Stimulated activated CD4-positive, alpha-beta T cell treated with anti-CD3 and anti-CD28 coated beads, Interleukin-2, amount 100 ng/mL, for 48 hours (primary cell): ENCODE results near the gene GNPAT.
"Not testable (repeated sequence)": the region's sequence is repeated elsewhere in the genome, so short reads cannot be mapped to it uniquely, and the experiment has no call there.

Experiments
- DNase-seq, 2 donors: peaks; one replicate each; pipeline ENCODE4 v3.0.0-alpha.2; 2020

GNPAT gene

DNA sequence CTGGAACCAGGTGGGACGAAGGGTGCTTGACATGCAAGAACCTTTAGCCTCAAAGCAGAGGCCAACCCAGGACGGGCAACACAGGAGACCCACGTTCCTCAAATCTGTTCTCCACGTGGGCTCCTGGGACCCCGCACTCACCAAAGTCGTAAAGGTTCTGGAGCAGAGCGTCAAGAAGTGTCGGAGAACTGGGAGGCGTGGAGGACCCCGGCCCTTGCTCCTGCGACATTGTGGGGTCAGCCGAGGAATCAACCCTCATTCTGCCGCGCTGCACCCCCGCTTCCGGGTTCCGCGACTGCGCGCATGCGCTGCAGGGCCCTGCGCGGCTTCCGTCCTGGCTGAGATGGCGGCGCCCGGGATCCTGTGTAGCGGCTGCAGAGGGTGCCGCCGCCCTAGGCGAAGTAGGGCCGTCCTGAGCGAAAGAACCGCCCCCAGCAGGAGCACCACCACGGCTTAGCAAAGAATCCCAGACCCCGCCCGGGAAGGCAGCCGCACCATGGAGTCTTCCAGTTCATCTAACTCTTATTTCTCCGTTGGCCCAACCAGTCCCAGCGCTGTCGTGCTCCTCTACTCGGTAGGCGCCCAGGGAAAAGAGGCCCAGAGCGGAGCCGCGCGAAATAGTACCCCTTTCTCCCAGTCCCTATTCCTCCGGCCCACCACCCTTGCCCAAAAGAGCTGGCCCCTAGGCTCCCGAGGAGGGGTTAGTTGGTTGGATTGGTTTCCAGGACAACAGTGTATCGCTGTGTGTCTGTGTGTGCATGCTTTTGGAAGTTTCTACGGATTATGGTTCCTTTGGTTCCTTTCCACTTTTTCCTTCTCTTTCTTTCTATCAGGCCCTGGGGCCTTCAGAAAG lies at the start of gene GNPAT:
TSS of gene GNPAT (plus strand) at position 330 of the 853 bp plus-strand sequence. CDS start at position 497, 167 bp downstream.
- DNase-seq, result peak; percentile 87 to 91

DNA sequence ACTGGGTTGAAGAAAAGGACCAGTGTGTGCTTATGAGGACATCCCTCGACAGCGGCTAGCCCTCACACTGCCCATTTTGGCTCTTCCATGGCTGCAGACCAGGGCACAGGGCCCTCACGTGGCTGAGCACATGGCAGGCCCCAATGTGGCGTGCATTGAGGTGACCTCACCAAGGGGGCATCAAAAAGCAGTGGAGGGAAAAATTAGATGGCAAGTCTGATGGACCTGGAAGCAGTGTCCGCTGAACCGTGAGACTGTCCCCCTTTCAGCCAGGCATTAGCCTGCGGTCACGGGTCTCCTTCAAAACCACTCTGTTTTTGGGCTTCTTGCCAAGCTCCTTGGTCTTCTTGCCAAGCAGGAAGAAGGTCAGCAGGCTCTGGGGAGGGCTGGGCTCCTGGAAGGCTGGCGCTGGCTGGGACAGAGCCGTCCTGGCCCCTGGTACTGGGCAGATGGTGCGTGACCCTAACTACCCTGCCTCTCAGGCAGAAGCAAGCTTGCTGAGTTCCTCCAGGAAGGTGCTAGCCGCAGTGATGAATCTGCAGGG lies 48.3 kb upstream of the GNPAT start:
- DNase-seq, result no peak

DNA sequence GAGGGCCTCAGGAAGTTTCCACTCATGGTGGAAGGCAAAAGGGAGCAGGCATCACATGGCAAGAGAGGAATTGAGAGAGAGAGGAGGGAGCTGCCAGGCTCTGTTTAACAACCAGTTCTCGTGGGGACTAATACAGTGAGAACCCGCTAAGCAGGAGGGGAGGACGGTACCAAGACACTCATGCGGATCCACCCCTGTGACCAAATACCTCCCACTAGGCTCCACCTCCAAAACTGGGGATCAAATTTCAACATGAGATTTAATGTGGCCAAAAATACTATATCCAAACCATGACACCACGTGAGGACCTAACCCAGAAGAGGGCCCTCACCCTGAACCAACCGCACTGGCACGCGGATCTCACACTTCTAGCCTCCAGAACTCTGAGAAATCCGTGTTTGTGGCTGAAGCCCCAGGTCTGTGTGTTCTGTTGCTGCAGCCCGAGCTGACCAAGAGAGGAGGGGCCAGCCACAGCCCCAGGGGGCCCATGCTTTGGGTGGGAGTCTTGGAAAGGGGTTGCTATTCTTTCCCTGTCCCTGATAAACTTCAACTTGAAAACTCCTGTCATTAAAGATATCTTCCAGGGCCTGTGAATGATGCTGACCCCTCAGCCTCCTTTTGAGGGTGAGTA lies 47.2 kb upstream of the GNPAT start:
- no peak for DNase-seq

DNA sequence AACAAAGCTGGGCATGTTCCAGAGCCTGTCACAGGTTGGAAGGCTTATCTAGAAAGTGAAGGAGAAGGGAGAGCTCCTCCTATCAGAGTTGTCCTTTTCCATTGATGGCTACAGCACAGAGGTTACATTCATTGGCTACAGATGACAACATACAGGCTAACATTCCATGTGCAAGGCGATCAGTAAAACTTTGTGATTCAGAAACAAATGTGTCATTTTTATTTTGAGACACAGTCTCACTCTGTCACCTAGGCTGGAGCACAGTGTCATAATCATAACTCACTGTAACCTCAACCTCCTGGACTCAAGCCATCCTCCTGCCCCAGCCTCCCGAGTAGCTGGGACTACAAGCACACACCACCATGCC lies 46.6 kb upstream of the GNPAT start:
- no peak for DNase-seq

DNA sequence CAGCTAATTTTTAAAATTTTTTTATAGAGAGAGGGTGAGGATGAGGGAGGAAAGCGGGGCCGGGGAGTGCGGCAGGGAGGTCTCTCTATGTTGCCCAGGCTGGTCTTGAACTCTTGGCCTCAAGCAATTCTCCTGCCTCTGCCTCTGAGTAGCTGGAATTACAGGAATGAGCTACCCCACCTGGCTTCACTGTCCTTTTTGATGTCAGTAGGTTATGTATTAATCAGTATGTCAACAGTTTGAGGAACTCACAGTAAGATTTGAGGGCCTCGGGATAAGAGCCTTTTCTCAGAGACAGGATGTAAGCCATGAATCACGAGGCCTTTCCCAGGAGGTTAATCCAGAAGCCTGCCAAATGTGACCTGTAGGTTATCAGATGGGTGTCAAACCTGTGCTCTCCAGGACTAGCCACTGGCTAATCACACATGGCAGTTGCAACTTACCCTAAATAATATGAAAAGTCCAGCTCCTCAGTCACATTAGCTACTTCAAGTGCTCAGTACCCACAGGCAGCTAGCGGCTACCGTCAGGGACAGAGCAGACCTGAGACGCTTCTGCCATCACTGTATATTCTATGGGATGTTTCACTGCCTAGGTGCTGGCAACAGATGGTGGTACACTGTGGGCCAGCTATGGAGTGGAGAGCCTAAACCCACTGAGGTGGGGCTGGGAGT lies 46.0 kb upstream of the GNPAT start:
- DNase-seq, result no peak

DNA sequence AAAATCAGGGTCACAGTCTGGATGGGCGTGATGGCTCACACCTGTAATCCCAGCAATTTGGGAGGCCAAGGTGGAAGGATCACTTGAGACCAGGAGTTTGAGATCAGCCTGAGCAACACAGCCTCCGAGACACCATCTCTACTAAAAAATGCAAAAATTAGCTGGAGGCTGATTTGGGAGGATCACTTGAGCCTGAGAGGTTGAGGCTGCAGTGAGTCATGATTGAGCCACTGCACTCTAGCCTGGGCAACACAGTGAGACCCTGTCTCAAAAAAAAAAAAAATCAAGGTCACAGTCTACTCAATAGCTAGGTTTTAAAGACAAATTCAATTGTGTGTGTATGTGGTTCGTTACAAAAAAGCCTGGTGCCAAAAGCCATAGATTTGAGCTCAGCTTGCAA lies 44.7 kb upstream of the GNPAT start:
- no peak for DNase-seq

DNA sequence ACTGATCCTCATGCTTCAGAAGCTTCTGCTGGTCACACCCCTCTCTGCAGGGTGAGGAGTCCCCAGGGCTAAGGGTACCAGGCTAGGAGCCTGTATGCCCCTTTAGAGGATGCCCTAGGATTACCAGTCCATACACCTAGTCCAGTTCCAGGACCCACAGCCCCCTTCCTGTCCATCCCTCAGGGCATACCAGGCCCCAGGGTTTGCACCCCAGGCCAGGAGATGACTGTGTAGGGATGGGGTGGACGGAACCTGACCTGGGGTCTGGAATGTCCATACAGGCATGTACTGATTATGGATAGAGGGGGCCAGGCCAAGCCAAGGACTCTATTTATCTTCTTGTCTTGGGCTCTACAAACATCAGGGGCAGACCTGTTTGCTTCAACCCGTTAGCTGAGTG lies 44.3 kb upstream of the GNPAT start:
- no peak for DNase-seq

DNA sequence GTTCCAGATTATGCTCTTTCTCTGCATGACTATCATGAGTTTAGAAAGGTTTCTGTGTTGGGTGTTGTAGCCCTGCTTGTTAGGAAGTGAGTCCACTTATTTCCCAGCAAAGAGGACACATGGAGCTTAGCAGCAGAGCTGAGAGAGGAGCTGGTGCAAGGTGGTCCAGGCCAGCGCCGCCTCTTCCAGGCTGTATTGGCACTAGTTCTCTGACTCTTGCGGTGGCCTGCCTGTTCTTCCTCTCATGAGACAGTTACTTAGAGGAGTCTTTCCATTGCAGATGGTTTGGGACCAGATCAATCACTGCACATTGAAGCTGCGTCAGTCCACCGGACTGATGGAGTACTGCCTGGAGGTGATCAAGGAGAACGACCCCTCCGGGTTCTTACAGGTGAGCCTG lies 41.1 kb upstream of the GNPAT start:
- no peak for DNase-seq

DNA sequence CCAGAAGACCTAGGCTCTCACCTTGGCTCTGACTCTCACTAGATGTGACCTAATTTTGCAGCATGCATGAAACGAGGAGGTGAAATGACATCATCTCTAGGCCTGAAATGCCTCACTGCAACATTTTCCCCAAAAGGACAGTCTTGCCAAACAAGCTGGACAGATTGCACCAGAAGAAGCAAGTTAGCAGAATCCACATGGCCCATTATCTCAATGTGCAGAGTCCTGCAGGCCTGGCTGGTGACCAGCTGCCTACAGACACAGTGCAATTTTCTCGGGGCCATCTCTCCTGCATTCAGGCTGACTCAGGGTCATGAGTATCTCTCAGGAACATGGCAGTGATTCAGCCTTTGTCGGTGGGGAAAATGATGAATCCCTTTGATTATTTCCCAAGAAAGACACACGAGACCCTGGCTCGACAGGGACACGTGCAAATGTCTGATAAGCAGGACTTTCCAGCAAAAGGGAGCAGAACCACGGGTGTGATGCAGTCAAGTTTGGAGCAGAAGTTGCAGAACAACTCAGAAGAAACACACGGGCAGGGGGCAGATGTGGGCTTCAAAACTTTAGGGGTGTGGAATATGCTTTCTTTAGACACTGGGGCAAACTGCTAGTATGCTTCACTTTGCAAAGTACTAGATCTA lies 40.5 kb upstream of the GNPAT start:
- DNase-seq, result no peak

DNA sequence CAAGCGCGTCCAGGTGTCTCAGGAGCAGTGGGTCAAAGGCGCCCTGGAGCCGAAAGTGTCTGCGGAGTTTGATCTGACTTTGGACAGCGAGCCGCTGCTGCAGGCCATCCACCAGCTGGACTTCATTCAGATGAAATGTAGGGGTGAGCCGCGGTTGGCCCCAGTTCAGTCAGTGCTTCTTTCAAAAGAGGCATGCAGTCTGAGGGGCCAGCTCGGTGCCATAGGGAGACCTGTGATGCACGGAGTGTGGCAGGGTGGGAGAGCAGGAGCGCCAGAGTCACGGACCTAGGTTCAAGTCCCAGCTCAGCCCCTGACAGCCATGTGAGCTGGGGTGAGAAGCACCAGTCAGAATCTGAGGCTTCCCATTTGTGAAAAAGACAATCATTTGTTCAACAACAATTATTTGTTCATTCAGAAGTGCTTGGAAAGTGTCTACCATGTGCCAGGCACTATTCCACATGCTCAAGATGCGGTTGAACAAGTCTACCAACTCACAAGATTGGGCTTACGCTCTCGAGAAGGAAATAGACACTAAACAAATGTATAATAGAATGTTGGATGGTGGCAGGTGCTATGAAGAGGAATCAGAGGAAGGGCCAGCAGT lies 39.5 kb upstream of the GNPAT start:
- DNase-seq, result no peak

DNA sequence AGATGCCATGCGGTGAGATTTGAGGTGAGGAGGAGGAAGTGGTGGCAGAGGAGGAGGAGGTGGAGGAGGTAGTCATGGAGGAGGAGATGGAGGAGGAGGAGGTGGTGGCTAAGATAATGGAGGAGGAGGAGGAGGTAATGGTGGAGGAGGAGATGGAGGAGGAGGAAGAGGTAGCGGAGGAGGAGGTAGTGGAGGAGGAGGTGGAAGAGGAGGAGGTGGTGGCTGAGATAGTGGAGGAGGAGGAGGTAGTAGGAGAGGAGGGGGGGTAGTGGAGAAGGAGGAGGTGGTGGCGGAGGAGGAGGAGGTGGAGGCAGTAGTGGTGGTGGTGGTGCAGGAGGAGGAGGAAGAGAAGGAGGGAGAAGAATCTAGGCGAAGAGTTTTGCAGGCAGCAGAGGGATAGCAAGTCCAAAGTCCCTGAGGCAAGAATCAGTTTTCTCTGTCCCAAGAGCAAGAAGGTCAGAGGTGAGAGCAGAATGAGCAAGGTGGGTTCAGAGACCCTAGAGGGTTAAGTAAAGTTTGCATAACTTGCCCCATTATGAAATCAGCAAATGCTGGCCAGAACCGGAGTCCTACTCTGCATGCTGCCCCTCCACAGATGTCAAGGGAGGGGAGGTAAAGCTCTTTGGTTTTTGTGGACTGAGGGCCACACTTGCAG lies 38.9 kb upstream of the GNPAT start:
- DNase-seq, result no peak

DNA sequence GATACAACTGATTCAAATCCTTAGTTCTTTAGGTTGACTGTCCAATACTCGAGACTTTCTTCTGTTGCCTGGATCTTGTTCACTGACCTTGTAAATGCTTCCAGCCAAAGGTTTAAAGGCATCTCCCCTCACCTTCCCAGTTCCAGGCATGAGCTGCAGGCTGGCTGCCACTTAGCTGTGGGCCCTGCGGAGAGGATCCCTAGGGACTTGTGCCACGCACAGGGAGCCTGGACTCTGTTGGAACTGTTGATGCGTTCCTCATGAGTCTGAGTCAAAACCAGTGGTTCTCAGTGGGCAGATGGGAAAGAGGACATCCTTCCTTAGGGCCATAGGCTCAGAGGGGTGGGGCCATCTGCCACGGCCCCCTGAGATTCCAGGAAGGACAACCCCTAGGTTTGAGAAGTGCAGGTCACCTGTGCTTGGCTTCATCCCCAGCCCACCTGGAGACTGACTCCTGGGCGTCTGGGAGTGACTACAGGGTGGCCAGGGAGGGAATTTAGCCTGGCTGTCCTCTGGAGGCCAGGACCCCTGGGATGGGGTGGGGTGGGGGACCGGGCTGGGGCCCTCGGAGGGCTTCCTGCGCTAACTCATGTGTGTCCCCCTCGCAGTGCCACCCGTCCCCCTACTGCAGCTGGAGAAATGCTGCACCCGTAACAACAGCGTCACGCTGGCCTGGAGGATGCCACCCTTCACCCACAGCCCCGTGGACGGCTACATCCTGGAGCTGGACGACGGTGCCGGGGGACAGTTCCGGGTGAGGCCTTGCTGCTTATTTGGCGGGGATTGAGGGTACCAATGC lies 37.6 kb upstream of the GNPAT start:
- no peak for DNase-seq

DNA sequence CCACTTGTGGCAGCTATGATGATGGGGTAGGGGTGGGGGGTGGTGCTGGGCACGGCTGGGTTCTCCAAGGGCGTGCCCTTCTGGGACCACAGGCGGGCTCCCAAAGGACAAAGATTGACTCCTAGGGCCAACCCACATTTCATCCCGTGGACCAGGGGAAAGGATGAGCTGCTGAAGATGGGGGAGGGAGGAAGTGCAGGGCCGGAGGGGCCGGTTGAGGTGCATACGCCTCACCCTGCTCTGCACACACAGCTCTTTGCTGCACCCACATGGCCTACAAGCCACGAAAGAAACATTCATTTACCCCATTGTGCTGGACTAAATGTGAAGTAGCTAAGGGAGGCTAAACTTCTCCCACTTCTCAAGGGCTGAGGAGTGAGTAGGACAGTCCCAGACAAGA lies 34.2 kb upstream of the GNPAT start:
- no peak for DNase-seq

DNA sequence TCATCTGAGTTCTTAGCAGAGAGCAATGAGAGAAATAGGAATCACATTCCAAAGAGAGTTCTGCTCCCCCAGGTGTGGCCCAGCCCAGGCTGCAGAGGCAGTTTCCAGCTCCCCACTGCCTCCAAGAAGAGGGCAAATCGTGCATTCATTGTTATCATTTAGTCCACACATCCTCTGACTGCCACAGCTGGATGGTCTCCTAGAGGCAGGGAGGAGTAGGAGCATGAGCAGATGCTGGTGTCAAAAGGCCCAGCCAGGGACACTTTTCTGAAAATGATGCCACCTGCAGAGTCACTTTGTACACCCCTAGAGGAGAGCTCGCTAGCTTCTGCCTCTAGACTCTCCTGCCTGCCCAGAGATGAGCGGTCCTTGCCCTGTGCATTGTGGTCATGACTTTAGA lies 33.6 kb upstream of the GNPAT start:
- no peak for DNase-seq

DNA sequence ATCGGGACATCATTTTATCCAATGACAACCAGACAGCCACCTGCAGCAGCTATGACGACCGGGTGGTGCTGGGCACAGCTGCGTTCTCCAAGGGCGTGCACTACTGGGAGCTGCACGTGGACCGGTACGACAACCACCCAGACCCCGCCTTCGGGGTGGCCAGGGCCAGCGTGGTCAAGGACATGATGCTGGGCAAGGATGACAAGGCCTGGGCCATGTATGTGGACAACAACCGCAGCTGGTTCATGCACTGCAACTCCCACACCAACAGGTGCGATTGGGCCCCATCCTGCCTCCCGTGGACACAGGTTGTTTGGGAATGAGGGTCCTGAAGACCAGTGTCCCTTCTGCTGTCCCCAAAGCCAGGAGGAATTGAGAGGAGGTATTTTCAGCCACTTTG lies 32.0 kb upstream of the GNPAT start:
- DNase-seq, result no peak

DNA sequence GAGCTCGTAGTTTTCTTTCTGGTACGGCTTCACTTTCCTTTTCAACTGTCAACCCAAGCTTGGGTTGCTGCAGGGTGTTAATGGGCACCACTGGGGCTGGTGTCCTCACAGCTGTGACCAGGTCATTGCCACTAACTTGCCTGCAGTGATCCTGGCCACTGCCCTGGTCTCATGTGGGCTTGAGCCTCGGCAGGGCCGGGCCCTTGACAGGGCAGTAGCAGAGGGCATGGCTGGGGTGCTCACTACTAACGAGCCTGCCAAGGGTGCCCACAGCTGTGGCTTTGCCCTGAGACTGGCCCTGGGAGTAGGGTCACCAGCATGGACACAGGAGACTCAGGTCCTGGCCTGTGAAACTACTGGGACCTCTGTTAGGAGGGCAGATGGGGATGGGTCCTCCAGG lies 31.5 kb upstream of the GNPAT start:
- DNase-seq, result no peak

DNA sequence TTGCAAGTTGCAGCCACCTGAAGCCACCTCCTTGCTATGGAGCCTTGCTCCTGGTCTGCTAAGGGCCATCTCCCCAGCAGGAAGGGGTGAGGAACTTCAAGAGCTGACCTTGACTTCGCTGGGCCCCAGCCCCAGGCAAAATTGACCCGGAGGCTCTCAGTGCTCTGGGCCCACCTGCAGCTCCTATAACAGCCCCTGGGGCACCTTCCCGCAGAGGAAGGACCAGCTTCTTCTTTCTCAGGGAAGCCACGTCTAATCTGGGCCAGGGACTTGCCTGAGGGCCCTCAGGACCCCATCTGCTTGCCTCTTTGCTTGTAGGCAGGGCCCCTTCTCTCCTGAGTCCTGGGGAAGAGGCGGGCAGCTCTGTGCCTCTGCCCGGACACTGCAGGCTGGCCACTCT lies 30.9 kb upstream of the GNPAT start:
- no peak for DNase-seq

DNA sequence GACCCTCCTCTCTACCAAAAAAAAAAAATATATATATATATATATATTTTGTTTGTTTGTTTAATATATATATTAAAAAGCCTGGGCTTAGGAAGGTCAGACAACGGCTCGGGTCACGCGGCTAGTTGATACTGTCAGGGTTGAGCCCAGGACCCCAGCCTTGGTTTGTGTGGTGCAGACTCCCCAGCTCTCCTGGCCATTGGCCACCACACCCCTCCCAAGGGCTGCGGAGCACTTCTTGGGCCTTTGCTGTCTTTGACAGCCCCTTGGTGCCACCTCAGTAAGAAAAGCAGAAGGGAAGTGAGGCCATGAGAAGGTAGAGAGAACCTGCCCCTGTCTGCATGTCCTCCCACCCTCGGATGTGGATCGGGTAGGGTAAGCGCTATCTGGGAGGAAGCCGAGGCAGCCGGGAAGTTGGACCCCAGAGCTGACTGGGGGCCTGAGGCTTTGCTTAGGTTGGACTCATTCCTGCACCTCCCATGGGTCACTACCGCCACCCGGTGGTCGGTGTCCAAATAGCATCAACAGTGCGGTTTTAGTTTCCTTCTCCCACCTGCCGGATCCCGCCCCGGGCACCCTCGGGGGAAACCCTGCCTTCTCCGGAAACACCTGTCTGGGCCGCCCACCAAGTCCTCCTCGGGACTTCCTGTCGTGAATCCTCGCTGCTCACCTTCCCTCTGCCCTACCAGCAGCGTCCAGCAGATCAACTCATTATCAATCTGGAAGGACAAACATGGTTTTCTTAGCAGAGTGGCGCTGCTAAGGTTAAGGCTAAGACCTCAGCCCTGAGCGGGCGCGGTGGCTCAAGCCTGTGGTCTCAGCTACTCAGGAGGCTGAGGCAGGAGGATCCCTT lies 29.8 kb upstream of the GNPAT start:
- peak; percentile 93 to 94 for DNase-seq

DNA sequence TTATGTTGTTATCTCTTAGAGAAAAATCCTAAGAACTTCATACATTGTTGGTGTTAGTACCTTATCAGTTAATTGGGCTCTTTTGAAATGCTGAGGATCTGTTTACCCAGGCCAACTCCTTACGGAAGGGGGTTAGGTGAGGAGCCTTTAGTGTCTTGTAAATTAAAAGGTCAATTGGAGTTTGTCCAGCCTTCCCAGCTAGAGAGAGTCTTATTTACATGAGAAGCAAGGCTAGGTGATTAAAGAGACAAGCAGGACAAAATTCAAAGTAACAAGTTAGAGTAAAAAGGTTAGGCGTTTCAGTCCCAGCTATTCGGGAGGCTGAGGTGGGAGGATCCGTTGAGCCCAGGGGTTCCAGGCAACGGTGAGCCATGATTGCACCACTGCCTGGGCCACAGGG lies 28.7 kb upstream of the GNPAT start:
- DNase-seq, result not testable (repeated sequence)

DNA sequence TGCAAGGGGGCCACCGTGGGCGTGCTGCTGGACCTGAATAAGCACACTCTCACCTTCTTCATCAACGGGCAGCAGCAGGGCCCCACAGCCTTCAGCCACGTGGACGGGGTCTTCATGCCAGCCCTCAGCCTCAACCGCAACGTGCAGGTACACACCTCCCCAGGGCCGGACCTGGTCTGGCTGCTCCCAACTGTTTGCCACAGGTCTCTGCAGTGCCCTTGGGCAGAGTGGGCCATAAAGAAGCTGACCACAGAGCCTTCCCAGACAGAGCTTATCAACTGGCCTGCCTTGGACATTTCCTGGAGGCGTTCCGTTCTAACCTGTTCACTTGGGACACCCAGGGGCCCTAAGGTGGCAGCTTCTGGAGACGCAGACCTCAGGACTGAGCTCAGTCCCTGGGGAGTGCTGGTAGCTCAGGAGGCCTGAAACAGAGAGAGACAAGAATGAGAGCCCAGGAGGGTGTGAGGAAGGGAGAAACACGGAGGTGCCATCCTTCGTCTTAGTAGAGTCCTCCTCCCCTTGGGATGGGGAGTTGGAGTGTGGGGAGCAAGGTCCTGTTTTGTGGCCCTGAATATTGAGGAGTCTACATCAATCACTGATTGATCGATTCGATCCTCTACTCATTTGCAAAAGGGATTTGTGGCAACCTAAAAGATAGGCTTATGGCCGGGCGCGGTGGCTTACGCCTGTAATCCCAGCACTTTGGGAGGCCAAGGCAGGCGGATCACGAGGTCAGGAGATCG lies 27.0 kb upstream of the GNPAT start:
- DNase-seq, result no peak
